Stimulated activated naive CD8-positive, alpha-beta T cell treated with anti-CD3 and anti-CD28 coated beads, Interleukin-15, Interleukin-2, amounts not matched to agents 100 U/mL and 50 U/mL, for 24 hours (primary cell): Measurements from ENCODE around the gene SERTAD1.
"Not testable (repeated sequence)": the region's sequence is repeated elsewhere in the genome, so short reads cannot be mapped to it uniquely, and the experiment has no call there.

Experiments
- ATAC-seq: fragments of 150-1000 bp; cut with Tn5 transposase; one replicate; pipeline ENCODE4 v1.10.0; 2021
- DNase-seq: peaks from one replicate; pipeline ENCODE4 v3.0.0; 2021

Gene SERTAD1

DNA sequence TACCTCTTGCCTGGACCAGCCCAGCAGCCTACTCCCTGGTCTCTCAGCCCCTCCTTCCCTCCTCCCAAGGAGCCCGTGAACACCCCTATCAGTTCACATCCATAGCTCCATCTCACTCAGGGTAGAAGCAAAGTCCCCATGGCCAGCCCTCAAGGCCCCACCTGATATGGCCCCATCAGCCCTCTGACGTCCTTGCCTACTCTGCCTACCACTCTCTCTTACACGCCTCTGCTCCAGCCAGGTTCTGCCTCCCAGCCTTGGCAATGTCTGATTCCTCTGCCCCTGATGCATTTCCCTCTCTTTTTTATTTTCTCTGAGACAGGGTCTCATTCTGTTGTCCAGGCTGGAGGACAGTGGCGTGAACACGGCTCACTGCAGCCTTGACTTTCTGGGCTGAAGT, 26.2 kb upstream of the SERTAD1 start:
- no peak for DNase-seq
- ATAC-seq, result no peak

DNA sequence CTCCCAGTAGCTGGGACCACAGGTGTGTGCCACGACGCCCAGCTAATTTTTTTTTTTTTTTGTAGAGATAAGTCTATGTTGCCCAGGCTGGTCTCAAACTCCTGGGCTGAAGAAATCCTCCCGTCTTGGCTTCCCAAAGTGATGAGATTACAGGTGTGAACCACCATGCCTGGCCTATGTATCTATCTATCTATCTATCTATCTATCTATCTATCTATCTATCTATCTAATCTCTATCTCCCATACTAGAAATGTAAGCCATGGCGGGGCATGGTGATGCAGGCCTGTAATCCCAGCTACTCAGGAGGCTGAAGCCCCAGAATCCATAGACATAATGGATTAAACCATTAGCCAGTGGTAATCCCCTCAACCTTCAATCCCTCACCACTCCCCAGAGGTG, 24.9 kb upstream of the SERTAD1 start:
- ATAC-seq (no peak), DNase-seq (no peak)

DNA sequence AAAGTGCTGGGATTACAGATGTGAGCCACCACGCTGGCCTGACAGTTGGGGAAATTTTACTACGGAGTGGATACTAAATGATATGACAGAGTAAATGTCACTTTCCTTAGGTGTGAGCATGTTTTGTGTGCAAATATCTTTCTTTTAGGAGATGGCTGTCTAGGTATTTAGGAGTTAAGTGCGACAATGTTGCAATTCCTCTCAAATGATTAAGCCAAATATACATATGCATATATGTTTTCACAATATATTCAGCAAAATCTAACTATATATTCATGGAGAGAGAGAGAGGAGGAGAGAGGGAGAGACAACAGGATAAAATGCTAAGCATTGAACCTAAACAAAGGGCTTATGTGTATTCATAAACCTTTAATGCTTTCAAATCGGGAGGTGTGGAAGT, 23.7 kb upstream of the SERTAD1 start:
- DNase-seq (no peak), ATAC-seq (no peak)

DNA sequence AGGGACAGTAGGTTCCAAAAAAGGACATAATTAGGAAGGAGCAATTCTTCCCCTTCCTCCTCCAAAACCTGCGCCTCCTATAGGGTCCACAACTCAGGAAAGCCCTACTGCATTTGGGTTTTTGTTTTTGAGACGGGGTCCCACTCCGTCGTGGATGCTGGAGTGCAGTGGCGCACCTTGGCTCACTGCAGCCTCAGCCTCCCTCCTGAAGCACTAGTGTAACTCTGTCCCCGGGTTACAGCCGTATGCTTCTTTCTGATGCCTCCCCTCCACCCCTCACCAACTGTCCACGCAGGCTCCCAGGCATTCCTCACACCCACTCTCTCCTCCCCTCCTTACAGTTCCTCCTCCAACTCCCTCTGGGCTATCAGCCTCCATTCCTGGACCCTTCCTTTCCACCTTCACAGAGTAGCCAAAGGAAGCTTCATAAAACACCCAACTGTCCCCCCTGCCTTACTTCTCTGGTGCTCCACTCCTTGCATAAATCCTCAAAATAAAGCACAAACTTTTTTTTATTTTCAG, 20.5 kb upstream of the SERTAD1 start:
- ATAC-seq (no peak), DNase-seq (no peak)

DNA sequence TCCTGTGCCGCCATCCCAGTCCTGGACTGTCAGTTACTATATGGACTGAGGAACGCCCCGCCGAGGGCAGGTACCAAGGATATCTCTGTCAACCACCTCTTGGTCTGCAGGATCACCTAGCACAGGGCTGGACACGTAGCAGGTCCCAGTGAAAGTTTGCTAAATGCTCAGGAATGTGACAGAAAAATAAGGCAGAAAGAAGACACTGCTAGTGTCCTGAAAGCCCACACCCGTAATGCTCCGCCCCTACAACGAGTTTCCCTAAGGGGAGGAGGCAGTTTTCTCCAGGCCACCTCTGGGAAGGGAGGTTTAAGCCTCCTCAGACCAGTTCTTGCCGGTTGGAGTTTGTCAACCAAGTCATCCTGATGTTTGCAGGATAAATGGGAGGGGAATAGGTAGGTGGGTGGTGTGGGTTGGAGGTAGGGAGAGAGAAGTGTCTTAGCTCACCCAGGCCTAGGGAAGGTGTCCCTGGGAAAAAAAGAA, 20.0 kb upstream of the SERTAD1 start:
- DNase-seq (no peak), ATAC-seq (no peak)

DNA sequence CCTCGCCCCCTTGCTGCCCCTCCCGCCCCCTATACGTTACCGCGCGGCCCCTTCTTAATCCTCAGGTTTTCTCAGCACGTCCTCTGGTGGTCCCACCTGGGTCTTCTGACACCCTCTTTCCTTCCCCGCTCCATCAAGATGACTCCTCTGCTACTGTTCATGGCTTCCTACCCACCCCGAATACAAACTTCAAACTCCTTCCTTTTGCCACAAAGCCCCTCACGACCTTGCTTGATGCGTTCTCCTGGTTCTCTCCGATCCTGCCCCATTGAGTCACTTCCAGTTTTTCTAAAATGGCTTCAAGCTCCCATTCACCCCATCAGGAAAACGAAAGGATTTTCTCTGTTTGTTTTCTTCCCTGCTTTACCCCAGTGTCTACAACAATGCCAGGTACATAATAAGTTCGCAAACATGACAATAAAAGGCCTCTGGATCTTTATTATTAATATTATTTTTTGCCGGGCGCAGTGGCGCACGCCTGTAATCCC, 19.1 kb upstream of the SERTAD1 start:
- DNase-seq (no peak), ATAC-seq (no peak)

DNA sequence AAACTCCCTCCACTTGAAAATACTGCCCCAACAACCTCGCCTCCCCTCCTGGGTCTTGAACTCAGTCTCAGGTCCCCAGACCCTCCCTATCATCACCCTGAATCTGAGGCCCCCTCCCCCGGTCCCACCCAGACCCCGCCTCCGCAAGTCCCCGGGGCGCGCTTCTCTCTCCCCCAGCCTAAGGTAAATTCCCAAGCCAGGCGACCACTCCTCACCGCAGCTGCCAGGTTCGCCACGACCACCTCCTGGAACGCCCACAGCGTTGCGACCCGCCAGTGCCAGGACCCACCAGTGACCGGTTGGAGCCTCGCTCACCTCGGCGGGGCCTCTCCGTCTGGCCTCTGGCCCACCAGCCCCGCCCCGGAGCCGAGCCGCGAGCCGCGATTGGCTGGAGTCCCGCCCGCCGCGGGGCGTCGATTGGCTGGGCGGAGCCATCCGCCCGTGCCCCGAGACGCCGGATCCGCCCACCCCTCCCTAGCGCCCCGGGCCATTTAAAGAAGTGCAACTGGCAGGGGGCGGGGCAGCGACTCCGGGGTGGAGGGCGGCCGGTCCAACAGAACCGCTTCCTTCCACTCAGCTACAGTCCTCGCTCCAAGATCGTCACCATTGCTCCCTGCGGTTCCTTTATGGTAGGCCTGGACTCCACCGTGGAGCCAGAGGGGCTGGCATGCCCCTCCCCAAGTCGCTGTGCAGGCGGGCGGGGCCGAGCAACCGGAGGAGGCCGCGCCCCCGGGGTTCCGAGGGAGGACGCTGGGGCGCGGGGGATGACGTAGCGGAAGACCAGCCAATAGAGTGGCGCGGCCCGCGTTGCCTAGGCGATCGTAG, 18.4 kb upstream of the SERTAD1 start, which contains the start of gene SERTAD3:
Gene SERTAD3, minus strand, starts transcription at position 336 of the 825 bp plus-strand sequence. CDS start 2,255 bp downstream, outside the sequence.
- DNase-seq (peak; percentile 99), ATAC-seq (peak; percentile 78)

DNA sequence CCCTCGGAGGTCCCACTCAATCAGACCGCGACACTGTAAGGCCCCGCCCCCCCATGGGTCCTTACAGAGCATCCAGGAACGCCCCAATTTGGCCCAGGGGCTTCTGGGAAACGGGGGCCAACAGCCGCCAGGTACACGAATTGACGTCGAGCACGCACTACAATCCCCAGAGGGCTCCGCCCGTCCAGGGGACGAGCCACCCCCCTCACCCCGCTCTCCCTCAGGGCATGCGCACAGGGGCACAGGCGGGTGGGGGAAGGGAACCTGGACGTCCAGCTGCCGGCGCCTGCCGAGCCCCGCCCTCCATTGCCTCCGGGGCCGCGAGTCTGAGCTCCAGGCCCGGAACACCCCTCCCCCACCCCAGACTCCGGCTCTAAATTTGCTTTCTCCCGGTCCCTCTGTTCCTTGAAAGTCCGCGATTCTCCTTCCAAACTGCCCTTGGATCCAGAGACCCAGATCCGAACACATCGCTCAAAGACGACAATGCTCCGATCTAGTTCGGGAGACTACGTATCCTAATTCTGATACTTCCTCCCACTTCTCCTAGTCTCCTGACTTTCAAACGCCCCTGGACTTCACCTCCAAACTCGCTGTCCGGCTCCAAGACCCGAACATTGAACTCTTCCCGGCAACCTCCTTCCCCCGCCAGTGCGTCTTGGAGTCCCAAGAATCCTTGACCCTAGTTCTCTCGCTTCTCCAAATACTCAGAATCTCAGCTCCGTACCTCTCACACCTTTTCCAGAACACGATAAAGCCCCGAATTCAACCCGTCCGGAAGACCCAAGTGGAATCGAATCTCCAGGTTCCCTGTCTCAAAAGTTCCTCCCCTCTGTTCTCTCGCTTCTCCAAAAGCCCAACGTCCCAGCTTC, 17.6 kb upstream of the SERTAD1 start:
- ATAC-seq (peak; percentile 89), DNase-seq (peak; percentile 99)

DNA sequence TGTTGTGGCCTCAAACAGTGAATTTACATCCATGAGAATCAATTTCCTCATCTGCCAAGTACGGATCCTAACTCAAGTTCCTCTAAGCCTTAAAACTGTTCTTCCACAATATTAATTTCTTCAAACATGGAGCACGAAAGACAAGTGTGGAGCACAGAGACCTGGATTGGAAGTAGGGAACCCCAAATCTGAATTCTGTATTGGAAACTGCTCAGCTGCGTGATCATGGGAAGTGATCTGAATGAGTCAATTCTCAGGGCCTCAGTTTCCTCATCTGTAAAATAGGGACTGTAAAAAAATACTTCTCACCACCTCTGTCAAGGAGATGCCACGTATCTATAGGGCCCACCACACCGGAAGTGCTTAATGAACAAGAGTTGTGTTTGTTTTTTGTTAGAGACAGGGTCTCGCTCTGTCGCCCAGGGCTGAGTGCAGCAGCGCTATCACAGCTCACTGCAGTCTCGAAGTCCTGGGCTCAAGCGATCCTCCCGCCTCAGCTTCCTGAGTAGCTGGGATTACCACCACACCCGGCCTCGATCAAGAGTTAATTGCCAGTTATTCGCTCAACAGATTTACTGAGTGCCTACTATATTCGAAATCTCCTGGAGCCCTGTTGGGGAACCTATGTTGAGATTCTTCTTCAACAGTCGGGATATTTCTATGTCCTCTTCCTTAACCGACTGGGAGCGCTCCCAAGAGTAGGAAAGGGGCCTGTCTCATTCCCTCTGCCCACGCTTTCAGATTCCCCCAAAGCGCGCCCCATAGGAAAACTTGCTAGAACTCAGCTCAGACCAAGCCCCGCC, 16.7 kb upstream of the SERTAD1 start:
- DNase-seq (peak; percentile 27), ATAC-seq (no peak)

DNA sequence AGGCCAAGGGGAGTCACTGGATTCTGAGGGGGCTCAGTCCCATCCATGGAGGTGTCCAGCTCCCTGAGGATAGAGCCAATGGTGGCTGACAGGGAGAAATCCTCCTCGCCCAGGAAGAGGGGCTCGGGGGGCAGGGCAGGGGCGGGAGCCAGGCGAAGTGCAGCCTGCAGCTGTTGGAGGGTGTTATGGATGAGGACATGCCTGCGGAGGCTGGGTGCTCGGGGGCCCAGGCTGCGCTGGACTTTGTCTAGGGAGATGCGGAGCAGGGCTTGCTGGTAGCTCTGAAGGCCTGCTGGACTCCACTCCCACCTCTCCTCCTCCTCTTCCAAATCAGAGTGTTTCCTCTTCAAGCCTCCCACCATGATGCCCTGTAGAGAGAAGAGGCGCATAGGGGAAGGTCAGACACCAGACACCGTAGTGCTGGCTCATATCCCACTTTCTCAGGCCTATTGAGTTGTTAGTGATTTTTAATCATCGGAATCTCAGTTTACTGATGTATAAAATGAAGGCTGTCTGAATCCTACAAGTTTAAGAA, 16.0 kb upstream of the SERTAD1 start:
- DNase-seq, result no peak
- ATAC-seq, result no peak

DNA sequence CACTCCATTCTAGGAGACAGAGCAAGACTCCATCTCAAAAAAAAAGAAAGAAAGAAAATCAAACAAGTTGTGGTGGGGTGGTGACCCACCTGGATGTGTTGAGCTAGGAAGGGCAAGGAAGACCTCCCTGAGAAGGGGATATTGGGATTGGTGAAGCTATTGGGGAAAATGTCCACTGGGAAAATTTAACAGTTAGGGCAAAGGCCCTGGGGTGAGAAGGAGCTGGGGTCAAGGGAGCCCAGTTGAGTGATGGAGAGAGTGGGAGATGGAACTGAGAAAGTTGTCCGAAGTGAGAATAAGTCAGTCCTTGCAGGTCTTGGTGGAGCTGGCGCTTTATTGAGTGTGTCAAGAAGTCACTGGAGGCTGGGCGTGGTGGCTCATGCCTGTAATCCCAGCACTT, 12.5 kb upstream of the SERTAD1 start:
- DNase-seq (no peak), ATAC-seq (no peak)

DNA sequence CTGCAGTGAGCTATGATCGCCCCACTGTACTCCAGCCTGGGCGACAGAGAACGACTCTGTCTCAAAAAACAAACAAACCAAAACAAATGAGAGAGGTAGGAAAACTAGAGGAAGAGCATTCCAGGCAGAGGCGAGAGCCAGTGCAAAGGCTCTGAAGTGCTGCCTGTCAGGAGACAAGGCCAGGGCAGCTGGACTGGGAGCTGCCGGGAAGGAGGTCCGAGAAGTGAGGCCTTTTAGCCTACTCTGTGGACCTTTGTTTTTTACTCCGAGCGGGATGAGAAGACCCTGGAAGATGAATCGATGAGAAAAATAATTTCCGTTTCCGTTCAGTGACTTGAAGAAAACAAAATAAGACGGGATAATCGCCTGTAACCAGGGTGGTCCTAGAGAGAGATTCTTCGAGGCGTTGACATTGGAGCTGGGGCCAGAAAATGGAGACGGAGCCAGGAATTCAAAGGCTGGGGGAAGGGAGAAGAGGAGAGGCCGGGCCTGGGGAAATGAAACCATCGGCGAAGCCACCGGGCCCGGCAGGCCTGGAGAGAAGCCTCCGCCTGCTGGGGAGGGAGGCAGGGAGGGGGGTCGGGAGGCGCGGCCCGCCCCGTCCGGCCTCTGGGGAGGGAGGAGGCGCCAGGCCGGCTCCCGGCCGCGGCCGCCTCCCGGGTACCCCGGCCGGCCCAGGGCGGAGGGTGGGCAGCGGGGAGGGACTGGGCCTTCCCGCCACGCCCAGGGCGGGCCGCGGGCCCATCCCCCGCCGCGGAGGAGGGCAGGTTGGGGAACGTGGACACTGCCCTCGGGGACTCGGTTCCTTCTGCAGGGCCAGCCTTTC, 7.8 kb upstream of the SERTAD1 start:
- peak; percentile 65 for DNase-seq
- ATAC-seq, result peak; percentile 78

DNA sequence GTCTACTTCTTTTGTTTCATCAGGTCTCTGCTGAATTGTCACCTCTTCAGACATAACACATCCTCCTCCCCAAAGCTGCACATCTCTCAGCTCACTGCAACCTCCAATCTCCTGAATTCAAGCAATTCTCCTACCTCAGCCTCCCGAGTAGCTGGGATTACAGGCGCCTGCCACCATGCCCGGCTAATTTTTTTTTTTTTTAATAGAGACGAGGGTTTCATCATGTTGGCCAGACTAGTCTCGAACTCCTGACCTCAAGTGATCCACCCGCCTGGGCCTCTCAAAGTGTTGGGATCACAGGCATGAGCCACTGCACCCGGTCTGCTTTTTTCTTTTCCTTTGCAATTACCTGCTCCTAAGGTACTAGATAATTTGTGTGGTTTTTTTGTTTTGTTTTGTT, 7.0 kb upstream of the SERTAD1 start:
- not testable (repeated sequence) for DNase-seq, ATAC-seq

DNA sequence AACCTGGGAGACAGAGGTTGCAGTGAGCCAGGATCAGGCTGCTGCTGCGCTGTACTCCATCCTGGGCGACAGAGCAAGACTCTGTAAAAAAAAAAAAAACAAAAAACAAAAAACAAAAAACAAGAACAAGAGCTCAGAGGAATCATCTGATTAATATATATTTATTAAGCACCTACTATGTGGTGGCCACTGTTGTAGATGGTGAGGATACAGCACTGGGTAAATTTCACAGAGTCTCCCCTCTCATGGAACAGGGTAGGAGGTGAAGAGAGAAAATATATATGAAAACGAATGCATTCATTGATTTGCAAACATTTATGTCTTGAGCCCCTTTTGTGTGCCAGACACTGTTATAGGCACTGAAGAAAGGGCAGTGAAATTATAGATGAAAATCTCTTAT, 5.9 kb upstream of the SERTAD1 start:
- DNase-seq, result no peak
- no peak for ATAC-seq

DNA sequence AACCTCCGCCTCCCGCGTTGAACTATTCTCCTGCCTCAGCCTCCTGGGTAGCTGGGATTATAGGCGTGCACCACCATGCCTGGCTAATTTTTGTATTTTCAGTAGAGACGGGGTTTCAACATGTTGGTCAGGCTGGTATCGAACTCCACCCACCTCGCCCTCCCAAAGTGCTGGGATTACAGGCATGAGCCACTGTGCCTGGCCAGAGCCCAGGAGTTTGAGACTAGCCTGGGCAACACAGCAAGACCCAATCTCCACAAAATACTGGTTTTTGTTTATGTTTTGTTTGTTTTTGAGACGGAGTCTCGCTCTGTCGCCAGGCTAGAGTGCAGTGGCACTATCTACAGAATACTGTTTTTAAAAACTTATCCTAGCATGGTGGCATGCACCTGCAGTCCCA, 4.5 kb upstream of the SERTAD1 start:
- not testable (repeated sequence) for DNase-seq, ATAC-seq

DNA sequence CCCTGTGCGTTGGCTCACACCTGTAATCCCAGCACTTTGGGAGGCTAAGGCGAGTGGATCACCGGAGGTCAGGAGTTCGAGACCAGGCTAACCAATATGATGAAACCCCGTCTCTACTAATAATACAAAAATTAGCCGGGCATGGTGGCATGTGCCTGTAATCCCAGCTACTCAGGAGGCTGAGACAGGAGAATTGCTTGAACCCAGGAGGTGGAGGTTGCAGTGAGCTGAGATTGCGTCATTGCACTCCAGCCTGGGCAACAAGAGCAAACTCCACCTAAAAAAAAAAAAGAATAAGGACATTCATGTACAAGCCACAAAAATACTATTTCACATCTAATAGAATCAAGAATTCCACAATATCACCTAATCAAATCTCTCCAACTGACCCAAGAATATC, 2.4 kb upstream of the SERTAD1 start:
- ATAC-seq, DNase-seq: not testable (repeated sequence)

DNA sequence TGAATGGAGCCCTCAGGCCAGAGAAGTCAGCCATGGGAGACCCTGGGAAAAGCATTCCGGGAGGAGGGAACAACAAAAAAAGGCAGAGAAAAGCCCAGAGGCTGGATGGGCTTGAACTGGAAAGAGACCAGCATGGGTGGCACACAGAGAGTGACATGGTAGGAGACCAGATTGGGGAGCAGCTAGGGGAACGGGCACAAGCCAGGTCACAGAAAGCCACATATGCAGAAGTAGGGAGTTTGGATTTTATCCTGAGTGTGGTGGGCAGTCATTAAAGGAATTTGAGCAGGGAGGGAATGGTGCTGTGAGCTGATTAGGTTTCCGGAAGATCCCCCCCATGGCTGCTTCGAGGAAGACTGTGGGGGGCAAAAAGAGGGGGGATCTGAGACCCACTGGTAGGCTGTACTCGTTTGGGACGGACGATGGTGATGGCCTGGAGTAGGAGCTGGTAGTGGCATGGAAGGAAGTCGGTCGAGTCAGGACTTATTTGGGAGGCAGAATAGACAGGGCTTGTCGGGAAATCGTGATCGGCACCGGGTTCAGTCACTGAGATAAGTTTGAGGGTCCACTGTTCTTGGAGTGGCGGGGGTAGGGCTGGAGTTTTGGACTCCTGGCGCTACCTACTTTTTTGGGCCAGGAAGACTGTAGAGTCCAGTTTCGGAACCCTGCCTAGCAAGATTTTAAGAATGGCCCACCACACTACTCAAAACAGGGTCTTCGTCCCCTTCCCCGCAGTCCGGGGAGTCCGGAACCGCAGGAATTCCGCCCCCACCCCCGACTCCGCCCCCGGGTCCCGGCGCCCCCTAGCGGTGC, 949 bp downstream of the SERTAD1 start:
- no peak for ATAC-seq
- DNase-seq, result peak; percentile 26

DNA sequence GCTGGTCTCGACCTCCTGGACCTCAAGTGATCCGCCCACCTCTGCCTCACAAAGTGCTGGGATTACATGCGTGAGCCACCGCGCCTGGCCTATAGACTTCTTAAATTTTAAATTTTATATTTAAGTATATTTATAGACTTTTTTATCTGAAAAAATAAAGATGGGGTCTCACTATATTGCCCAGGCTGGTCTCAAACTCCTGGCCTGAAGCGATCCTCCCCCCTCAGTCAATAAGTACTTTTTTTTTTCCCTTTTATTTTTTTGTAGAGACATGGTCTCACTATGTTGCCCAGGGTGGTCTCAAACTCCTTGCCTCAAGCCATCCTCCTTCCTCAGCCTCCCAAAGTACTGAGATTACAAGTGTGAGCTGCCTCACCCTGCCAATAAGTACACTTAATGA, 1.9 kb downstream of the SERTAD1 start:
- ATAC-seq (no peak), DNase-seq (no peak)

DNA sequence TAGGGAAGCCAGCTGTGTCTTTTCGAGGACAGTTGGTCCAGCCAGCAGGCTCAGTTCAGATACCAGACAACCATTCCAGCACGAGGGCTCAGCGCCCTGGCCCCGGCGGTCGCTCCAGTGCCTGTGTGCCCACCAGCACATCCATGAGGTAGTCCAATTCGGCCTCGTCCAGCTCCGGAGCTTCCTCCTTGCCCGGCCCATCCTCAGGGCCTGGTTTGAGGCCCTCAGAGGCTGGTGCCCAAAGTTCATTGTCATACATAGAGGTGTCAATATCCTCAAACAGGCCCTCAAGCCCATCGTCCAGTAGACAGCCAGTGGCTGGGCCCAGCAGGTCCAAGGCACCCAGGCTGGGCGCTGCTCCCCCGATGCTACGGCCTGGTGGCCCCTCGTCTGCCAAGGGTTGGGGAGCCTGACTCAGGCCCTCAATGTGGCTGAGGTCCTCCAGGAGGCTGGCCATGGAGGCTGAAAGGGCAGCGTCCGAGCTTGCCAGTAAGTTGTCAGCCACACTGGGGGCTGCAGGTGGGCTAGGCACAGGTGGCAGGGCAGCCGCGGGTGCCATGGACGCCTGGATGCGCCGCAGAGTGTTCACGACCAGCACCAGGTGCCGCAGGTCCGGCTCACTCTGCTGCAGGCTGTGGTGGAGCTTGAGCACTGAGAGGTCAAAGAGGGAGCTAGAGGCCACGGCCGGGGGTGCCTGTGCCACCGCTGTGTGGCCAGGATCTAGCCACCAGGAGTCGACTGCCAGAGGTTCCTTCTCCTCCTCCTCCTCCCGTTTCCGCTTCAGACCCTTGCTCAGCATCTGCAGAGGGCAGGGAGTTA, 2.8 kb downstream of the SERTAD1 start:
- ATAC-seq (no peak), DNase-seq (no peak)
